Effector memory CD4-positive, alpha-beta T cell (primary cell): ENCODE measurements around the gene EEFSEC.

Source experiments
- DNase-seq, 3 donors: peaks; one replicate each; pipeline ENCODE4 v3.0.0-alpha.2; 2020
- H3K27ac ChIP-seq: 2 replicates; pipeline ENCODE4 v1.7.0; 2013; ENCODE audit warnings: mild to moderate bottlenecking, low read length, moderate library complexity; ENCODE audit not compliant: insufficient read depth, poor library complexity, severe bottlenecking
- H3K27me3 ChIP-seq: replicated peaks from 2 replicates; pipeline ENCODE4 v1.7.0; 2013; ENCODE audit warnings: mild to moderate bottlenecking, low read length; ENCODE audit not compliant: insufficient read depth, control insufficient read depth, poor library complexity, severe bottlenecking
- H3K36me3 ChIP-seq: 2 replicates; pipeline ENCODE4 v1.7.0; 2013; ENCODE audit warnings: mild to moderate bottlenecking, low read length, moderate library complexity; ENCODE audit not compliant: control insufficient read depth, insufficient read depth
- H3K4me1 ChIP-seq: 2 replicates; pipeline ENCODE4 v1.7.0; 2013; ENCODE audit warnings: low read length, mild to moderate bottlenecking; ENCODE audit not compliant: control insufficient read depth, insufficient read depth, poor library complexity, severe bottlenecking
- H3K4me3 ChIP-seq: 2 replicates; pipeline ENCODE4 v1.7.0; 2013; ENCODE audit warnings: low read length, low read depth, mild to moderate bottlenecking; ENCODE audit not compliant: insufficient read depth, poor library complexity, severe bottlenecking
- H3K9me3 ChIP-seq: 2 replicates; pipeline ENCODE4 v1.7.0; 2013; ENCODE audit warnings: mild to moderate bottlenecking, low read length, moderate library complexity; ENCODE audit not compliant: control insufficient read depth

The EEFSEC gene

DNA sequence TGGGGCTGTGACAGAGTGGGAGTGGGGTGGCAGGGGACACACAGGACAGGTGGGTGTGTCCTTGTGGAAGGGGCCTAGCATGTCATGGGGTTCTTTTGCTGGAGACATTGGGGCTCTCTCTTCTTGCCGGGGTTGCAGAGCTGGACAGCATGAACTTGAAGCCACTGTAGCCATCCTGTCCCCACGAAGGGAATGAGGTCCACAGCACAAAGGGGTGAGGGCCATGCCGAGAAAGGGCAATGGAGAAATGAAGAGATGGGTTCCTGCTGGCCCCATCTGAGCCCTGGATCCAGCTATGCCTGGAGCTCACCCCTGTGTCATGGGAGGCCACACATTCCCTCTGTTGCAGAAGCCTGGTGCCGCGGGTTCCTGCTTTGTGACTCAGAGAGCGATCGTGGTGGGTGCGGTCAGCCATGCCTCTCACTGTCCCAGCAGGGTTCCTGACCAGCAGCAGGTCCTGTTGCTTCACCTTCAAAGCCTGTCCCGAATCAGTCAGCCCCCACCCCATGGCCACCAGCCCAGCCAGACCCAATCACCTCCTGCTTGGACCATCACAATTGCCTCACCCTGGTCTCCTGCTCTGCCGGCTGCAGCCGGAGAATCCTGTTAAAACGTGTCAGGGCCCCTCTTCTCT lies 263.4 kb downstream of the EEFSEC start:
- no peaks in the 10 kb centered on the region for H3K36me3 ChIP-seq
- no peaks in the 10 kb centered on the region for H3K4me1 ChIP-seq
- H3K27me3 ChIP-seq: no peaks in the 10 kb centered on the region
- no peak overlapping the region for H3K4me3 ChIP-seq
- DNase-seq: no peak
- H3K9me3 ChIP-seq: no peaks in the 10 kb centered on the region
- no peak overlapping the region for H3K27ac ChIP-seq

DNA sequence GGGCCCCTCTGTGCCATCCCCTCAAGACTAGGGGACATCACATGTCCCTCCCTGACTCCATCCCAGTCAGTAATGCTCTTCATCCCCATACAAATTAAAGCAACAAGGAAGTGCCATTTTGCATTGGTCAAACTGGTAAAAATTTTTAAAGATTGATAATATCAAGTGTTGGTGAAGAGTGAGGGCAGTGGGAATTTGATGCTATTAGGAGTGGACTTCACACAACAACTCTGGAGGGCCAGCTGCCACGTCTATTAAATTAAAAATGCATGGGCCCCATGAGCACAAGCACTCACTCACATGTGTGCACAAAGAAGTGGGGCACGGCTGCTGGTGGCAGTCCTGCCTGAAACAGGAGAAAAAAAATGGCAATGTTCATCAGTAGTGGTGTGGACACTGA lies 265.6 kb downstream of the EEFSEC start:
- no peaks in the 10 kb centered on the region for H3K4me1 ChIP-seq
- H3K36me3 ChIP-seq: no peaks in the 10 kb centered on the region
- no peaks in the 10 kb centered on the region for H3K27me3 ChIP-seq
- no peak overlapping the region for H3K27ac ChIP-seq
- H3K4me3 ChIP-seq: no peak overlapping the region
- DNase-seq: no peak
- no peaks in the 10 kb centered on the region for H3K9me3 ChIP-seq

DNA sequence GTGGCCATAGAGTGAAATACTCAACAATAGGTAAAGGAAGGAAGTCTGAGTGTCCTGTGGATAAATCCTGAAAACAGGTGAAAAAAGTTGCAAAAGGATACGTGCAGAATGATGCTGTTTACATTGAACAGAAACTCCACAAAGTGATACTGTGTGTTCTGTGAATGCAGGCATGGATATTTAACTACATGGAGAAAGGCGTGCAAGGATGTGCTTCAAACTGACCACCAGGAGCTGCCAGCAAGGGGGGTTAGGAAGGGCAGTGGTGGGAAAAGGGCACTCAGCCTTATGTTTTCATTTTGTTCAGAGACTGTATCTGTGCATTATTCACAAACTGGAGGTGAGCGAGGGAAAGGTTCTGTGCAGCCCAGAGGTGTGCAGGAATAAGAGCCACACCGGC lies 266.0 kb downstream of the EEFSEC start:
- Histone ChIP-seq H3K27me3 (no peaks in the 10 kb centered on the region), H3K4me1 (no peaks in the 10 kb centered on the region), H3K36me3 (no peaks in the 10 kb centered on the region), H3K27ac (no peak overlapping the region), H3K4me3 (no peak overlapping the region), H3K9me3 (no peaks in the 10 kb centered on the region)
- DNase-seq: no peak

DNA sequence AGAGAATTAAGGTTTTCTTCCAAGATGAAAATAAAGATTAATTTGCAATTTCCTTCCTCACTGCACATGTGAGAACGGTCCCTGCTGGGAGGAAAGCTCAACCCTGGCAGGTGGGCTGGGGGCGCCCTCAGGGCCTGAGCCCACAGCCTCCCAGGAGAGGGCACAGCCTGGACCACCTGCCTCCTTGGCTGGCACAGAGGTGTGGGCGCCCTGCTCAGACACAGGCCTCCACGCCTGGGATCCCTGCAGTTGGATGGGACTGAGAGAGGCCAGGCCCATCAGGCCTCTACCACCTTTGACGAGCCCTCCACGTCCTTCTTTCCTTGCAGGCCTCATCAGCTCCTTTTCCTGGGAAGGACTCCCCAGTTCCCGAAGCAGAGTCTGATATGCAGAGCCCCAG lies 267.0 kb downstream of the EEFSEC start:
- no peaks in the 10 kb centered on the region for H3K27me3 ChIP-seq

GRCh38 chr3:128420720-128421438 lies 267.6 kb downstream of the EEFSEC start:
- no peak overlapping the region for H3K27ac ChIP-seq
- no peak overlapping the region for H3K4me3 ChIP-seq
- H3K9me3 ChIP-seq: no peaks in the 10 kb centered on the region
- no peaks in the 10 kb centered on the region for H3K4me1 ChIP-seq
- H3K27me3 ChIP-seq: no peaks in the 10 kb centered on the region
- no peak for DNase-seq
- H3K36me3 ChIP-seq: no peaks in the 10 kb centered on the region

More for the DNA sequence above, 267.0 kb downstream of the EEFSEC start:
- no peak for DNase-seq
- Histone ChIP-seq H3K27ac (no peak overlapping the region), H3K9me3 (no peaks in the 10 kb centered on the region), H3K4me3 (no peak overlapping the region), H3K36me3 (no peaks in the 10 kb centered on the region), H3K4me1 (no peaks in the 10 kb centered on the region)

DNA sequence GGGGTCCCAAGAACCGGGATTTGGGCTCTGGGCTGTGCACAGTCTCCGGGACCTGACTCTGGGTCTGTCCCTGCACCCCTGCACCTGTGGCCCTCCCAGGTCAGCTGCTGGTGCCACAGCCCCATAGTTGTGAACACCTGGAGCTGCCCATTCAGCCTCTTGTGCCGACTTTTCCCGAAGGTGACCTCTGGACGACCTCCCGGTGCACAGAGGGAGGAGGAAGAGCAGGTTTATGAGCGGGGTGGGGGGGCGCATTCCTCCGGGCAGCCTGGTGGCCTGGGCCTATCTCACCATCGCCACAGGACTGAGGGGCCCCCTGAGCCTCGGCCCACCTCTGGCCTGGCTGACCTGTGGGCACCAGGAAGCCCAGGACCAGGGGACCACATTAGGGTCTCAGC lies 268.2 kb downstream of the EEFSEC start:
- Histone ChIP-seq H3K4me3 (no peak overlapping the region), H3K4me1 (no peaks in the 10 kb centered on the region), H3K27ac (no peak overlapping the region), H3K27me3 (no peaks in the 10 kb centered on the region), H3K36me3 (no peaks in the 10 kb centered on the region), H3K9me3 (no peaks in the 10 kb centered on the region)
- DNase-seq: no peak

GRCh38 chr3:128421966-128422365 lies 268.7 kb downstream of the EEFSEC start:
- Histone ChIP-seq H3K27ac (no peak overlapping the region), H3K4me1 (peaks cover 3% of the 10 kb centered on the region), H3K4me3 (no peak overlapping the region), H3K9me3 (no peaks in the 10 kb centered on the region), H3K36me3 (no peaks in the 10 kb centered on the region), H3K27me3 (no peaks in the 10 kb centered on the region)
- DNase-seq: no peak

- Histone ChIP-seq H3K27ac (no peak overlapping the region), H3K4me1 (peaks cover 3% of the 10 kb centered on the region), H3K9me3 (no peaks in the 10 kb centered on the region), H3K27me3 (no peaks in the 10 kb centered on the region), H3K4me3 (no peak overlapping the region), H3K36me3 (no peaks in the 10 kb centered on the region)
- no peak for DNase-seq
These were observed 269.7 kb downstream of the EEFSEC start for GRCh38 chr3:128422762-128423524.

GRCh38 chr3:128423525-128424147 lies 270.4 kb downstream of the EEFSEC start:
- Histone ChIP-seq H3K4me3 (no peak overlapping the region), H3K27ac (no peak overlapping the region), H3K9me3 (no peaks in the 10 kb centered on the region), H3K4me1 (peaks cover 3% of the 10 kb centered on the region), H3K27me3 (no peaks in the 10 kb centered on the region), H3K36me3 (no peaks in the 10 kb centered on the region)
- no peak for DNase-seq
